ENCODE results near the gene CAPN10. TPM values are rescaled to one million over a fixed set of nuclear protein-coding genes. Genes with fewer than 3 reads are reported as not detected.

CAPN10 gene
- total and polyA plus RNA-seq, 2 donors from 2014 or later = 26.3 to 50.9 TPM

- Histone ChIP-seq H3K4me1 (ENCODE audit: control insufficient read depth in 2 of 3, insufficient read depth in 2 of 3, low read depth in 1 of 3, low read length in 3 of 3) (peaks cover 0 to 20% (median 12%) of the 10 kb centered on the region in 3 donors), H3K9ac (ENCODE audit: low read length in 3 of 3) (no peak overlapping the region), H3K36me3 (ENCODE audit: control insufficient read depth in 2 of 3, insufficient read depth in 3 of 3, low read length in 3 of 3) (no peaks in the 10 kb centered on the region), H3K27me3 (ENCODE audit: control insufficient read depth, insufficient read depth, low read length) (no peaks in the 10 kb centered on the region), H3K27ac (ENCODE audit: low read depth in 2 of 2, low read length in 2 of 2) (no peak overlapping the region), H3K9me3 (ENCODE audit: control insufficient read depth in 2 of 3, insufficient read depth in 1 of 3, low read length in 3 of 3) (no peaks in the 10 kb centered on the region), H3K4me3 (ENCODE audit: low read length in 3 of 3) (no peak overlapping the region)
- no peak for DNase-seq
- FAIRE-seq = no peak
- intact Hi-C loops (cut with DNase I) = no loop called here
- TF ChIP-seq CTCF (IDR thresholded peaks at IDR 0.05; ENCODE audit: borderline replicate concordance, extremely low read depth, insufficient read depth) = no peak
These were observed 4.7 kb upstream of the CAPN10 start for GRCh38 chr2:240581811-240582210.

DNA sequence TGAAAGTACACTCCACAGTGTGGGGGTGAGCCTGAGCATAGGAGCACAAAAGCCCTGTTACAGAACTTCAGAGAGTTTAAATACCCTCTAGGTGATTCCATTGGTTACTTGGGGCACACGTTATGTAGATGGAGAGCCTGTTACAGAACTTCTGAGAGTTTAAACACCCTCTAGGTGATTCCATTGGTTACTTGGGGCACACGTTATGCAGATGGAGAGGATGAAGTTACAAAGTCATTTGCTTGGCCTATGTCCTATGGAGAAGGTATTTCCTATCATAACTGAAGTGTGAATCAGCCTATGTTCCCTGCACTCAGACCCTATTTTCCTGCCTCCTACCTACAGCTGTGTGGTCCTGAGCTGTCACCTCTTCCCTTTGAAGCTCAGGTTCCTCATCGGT is 3.8 kb upstream of the CAPN10 start:
- no peak for DNase-seq
- no peak for TF ChIP-seq CTCF (IDR thresholded peaks at IDR 0.05; ENCODE audit: borderline replicate concordance, extremely low read depth, insufficient read depth)
- Histone ChIP-seq H3K4me3 (ENCODE audit: low read length in 3 of 3) (no peak overlapping the region), H3K9me3 (ENCODE audit: control insufficient read depth in 2 of 3, insufficient read depth in 1 of 3, low read length in 3 of 3) (no peaks in the 10 kb centered on the region), H3K27me3 (ENCODE audit: control insufficient read depth, insufficient read depth, low read length) (no peaks in the 10 kb centered on the region), H3K4me1 (ENCODE audit: control insufficient read depth in 2 of 3, insufficient read depth in 2 of 3, low read depth in 1 of 3, low read length in 3 of 3) (peaks cover 4 to 26% (median 19%) of the 10 kb centered on the region in 3 donors), H3K27ac (ENCODE audit: low read depth in 2 of 2, low read length in 2 of 2) (no peak overlapping the region), H3K9ac (ENCODE audit: low read length in 3 of 3) (no peak overlapping the region), H3K36me3 (ENCODE audit: control insufficient read depth in 2 of 3, insufficient read depth in 3 of 3, low read length in 3 of 3) (no peaks in the 10 kb centered on the region)
- intact Hi-C loops (cut with DNase I) = no loop called here
- no peak for FAIRE-seq

DNA sequence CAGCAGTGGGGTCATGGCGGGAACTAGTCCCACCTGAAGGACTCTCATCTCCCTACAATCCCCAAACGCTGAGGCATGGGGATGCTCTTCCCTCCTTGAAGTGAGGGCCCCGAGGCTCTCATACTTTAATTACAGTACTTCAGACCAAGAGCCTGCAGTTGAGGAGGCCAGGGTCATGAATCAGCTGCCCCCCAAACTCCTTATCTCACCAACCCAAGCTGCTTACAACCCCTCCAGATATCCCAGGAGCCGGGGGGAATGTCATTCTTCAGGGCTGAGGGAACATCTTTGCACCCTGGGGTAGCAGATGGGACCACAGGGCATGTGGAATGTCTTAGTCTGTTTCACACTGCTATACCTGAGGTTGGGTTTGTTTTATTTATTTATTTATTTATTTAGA is 2.8 kb upstream of the CAPN10 start:
- Histone ChIP-seq H3K27me3 (ENCODE audit: control insufficient read depth, insufficient read depth, low read length) (no peaks in the 10 kb centered on the region), H3K4me1 (ENCODE audit: control insufficient read depth in 2 of 3, insufficient read depth in 2 of 3, low read depth in 1 of 3, low read length in 3 of 3) (peaks cover 6 to 34% (median 25%) of the 10 kb centered on the region in 3 donors), H3K9me3 (ENCODE audit: control insufficient read depth in 2 of 3, insufficient read depth in 1 of 3, low read length in 3 of 3) (no peaks in the 10 kb centered on the region), H3K9ac (ENCODE audit: low read length in 3 of 3) (no peak overlapping the region), H3K27ac (ENCODE audit: low read depth in 2 of 2, low read length in 2 of 2) (no peak overlapping the region), H3K4me3 (ENCODE audit: low read length in 3 of 3) (no peak overlapping the region), H3K36me3 (ENCODE audit: control insufficient read depth in 2 of 3, insufficient read depth in 3 of 3, low read length in 3 of 3) (no peaks in the 10 kb centered on the region)
- intact Hi-C loops (cut with DNase I) = no loop called here
- no peak for FAIRE-seq
- no peak for TF ChIP-seq CTCF (IDR thresholded peaks at IDR 0.05; ENCODE audit: borderline replicate concordance, extremely low read depth, insufficient read depth)
- peak in 1 of 5 donors; percentile 18 for DNase-seq

DNA sequence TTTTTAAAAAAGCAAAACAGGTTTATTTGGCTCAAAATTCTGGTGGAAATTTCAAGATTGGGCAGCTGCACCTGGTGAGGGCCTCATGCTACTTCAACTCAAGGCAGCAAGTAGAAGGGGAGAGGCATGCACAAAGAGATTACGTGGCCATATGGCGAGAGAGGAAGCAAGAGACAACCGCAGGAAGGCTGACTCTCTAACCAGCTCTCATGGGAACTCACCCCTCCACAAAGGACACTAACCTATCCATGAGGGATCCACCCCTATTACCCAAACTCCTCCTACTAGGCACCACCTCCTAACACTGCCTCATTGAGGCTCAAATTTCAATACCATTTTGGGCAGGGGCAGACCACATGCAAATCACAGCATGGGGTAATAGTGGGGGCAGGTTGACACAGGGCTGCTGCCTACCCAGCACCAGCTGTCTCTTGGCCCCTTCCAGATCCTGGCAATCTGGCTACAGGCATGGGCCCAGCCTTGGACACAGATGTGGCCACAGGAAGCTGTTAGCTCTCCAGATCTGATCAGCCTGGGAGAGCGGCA is 2.0 kb upstream of the CAPN10 start:
- Histone ChIP-seq H3K9ac (ENCODE audit: low read length in 3 of 3) (peak overlapping the region in 1 of 3 donors; percentile 99), H3K4me1 (ENCODE audit: control insufficient read depth in 2 of 3, insufficient read depth in 2 of 3, low read depth in 1 of 3, low read length in 3 of 3) (peaks cover 6 to 34% (median 25%) of the 10 kb centered on the region in 3 donors), H3K27me3 (ENCODE audit: control insufficient read depth, insufficient read depth, low read length) (no peaks in the 10 kb centered on the region), H3K4me3 (ENCODE audit: low read length in 3 of 3) (peak overlapping the region in 2 of 3 donors; percentile 26 to 97), H3K9me3 (ENCODE audit: control insufficient read depth in 2 of 3, insufficient read depth in 1 of 3, low read length in 3 of 3) (no peaks in the 10 kb centered on the region), H3K36me3 (ENCODE audit: control insufficient read depth in 2 of 3, insufficient read depth in 3 of 3, low read length in 3 of 3) (no peaks in the 10 kb centered on the region), H3K27ac (ENCODE audit: low read depth in 2 of 2, low read length in 2 of 2) (no peak overlapping the region)
- DNase-seq (peak in 1 of 5 donors; percentile 48), FAIRE-seq (no peak)
- intact Hi-C loops (cut with DNase I) = no loop called here
- no peak for TF ChIP-seq CTCF (IDR thresholded peaks at IDR 0.05; ENCODE audit: borderline replicate concordance, extremely low read depth, insufficient read depth)
